GM18907 (cell line): ENCODE measurements around the gene A4GNT.
A peak's percentile ranks its signal among the peaks of the same experiment; 100 is the strongest.
"Not testable (repeated sequence)": the region's sequence is repeated elsewhere in the genome, so short reads cannot be mapped to it uniquely, and the experiment has no call there.

Experiments
- ATAC-seq: cut with Tn5 transposase; IDR thresholded peaks from one replicate; pipeline ENCODE4 v1.9.1; 2021; ENCODE audit warnings: mild to moderate bottlenecking, moderate library complexity; ENCODE audit not compliant: unreplicated experiment

The A4GNT gene

DNA sequence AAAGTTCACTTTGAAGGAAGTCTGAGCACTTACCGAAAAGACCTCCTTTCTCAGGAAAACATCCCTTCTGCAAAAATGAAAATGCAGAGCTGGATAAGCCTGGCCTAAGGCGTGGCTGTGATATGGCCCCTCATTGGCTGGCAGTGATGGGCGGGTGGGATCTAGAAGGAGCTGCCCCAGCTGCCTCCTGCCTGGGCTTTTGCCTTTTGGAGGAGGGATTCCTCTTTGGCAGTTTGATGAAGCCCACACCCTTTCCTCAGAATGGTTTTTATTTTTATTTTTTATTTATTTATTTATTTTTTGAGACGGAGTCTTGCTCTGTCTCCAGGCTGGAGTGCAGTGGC is 12.8 kb downstream of the A4GNT start:
- ATAC-seq: no peak

DNA sequence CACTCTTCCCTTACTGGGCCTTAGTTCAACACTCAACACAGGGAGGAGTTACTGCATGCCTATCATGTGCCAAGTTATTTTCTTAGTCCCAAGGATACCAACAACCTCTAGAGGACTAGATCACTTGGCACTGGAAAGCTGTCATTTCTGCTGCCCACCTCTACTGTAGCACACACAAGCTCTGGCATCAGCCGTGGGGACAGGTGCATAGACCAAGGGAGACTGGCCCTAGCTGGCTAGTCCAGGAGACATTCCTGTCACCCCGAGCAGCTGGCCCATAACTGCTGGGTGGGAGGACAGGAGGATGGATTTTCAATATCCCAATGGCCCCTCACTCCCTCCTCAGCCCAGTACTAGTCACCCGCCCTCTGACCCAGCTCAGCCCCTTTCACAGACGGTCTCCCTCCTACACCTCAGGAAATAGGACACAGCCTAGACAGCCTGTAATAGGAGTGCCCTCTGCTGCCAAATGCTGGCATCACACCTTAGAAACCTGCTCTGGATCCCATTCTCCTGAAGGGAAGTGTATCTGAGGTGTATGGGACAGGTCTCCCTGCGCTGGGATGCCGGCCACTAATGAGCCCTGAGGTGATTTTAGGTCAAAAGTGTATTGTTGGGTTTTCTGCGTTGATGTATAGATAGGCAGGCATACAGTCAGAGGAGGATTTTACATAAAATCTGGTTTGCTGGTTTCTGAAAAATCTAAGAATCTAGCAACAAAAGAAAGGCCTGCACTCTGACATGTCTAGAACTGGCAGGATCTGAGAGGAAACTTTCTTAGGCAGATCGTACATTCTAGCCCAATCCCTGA is 13.4 kb downstream of the A4GNT start:
- ATAC-seq: no peak

DNA sequence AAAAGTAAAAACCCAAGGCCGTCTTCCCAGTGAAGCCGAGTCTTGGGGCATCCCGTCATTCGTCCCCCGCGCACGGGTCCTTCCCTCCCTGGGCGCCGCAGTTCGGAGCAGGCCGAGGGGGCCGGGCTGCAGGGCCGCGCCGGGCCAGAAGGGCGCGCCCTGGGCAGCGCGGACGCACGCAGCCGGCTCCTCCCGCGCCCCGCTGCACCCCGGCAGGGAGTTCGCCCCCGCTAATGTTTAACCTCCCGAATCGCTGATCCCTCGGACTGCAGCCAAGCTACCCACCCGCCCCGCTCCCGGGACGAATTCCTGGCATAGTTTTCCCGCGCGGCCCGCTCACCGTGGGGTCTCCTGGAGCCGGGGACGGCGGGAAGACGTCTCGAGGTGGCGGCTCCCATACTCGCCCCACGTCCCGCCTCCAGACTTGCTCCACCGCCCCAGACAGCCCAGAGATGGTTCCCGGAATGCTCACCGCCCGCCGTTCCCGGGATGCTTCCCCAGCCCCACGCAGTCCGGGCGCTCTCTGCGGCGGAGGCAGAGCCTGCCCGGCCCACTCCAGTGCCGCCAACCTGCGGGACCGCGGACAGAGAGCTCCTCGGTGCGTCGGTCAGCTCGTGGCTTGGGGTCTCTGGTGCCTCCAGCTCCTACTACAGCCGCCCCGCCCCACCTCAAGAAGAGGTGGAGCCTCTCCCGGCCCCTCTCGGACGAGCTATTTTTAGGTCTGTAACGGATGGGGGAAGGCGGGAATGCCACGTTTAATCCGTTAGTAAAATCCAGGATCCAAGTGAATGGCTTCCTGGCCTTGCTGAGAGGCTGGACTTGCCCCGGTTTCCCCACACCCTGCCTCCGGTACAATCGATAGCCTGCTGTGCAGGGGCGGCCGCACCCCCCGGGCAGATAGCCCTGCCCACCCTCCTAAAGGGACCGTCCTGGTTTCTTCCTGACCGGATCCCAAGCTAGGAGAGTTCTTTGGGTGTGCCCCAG is 16.9 kb downstream of the A4GNT start, which contains the start of gene DZIP1L:
Gene DZIP1L (minus strand): TSS at position 621 of the 984 bp plus-strand sequence. CDS start 11,637 bp downstream, outside the sequence.
- ATAC-seq: peak; percentile 80

DNA sequence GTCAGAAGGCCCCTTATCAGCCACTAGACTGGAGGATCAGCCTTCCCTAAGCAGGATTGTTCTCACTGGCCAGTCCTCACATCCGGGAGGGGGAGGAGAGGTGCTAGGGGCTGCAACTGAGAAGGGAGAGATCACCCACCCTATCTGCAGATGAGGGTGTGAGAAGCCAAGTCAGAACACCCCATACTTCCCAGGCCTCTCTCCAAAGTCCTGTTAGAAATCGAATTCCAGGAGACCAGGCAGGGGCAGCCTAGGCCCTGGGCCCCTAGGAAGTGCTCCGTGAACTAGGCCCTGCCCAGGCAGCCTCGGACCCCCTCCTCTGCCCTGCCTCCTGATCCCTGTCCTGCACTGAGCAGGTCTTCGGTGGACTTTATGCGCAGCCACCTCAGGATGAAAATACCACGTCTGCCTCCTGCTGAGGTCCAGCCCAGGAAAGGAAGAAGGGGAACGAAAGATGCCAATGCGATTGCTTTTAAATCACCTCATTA is 17.7 kb downstream of the A4GNT start:
- no peak for ATAC-seq

DNA sequence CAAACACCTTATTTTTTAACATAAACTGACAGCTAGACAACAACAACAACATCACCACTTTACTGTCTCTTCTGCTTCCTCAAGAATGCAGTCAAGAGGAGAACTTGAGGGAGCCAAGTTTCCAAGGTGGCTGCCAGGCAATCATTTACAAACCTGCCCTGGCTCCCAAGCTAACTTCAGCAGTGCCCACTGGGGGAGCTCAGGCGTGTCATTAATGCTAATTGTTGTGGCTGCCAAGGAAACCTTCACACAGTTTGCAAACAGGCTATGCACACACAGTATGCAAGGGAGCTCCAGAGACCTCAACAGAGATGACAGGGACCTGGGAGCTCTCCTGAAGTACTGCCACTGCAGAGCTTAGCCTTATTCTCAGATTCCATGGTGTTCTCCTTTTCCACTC is 18.9 kb downstream of the A4GNT start:
- no peak for ATAC-seq

DNA sequence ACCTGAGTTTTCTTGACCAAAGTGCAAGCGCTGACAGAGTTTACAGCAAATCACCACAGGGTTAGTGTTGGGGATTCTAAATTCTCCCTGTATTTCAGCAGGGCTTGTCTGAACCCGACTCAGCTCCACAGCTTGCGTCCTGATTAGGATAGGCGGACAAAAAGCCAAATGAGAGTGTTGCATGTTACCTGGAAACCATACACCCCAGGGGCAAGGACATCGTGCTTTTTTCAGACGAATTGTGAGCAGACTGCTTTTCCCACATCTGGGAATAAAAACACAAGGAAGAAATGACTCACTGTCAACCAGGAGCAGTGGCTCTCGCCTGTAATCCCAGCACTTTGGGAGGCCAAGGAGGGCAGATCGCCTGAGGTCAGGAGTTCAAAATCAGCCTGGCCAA is 19.8 kb downstream of the A4GNT start:
- no peak for ATAC-seq

DNA sequence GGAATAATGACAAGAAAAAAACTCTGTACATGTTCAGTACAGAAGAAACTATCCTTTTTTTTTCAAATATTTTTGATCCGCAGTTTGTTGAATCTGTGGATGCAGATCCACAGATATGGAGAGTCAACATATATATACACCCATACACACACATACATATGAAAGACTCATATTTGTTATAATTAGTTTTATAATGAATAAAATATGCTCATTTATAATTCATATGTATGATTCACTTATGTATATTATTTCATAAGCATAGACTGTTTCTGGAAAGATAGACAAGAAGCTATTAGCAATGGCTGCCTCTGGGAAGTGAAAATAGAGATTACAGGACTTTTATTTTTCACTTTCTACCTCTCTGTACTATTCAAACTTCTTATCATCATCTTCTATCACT is 26.6 kb downstream of the A4GNT start:
- no peak for ATAC-seq

DNA sequence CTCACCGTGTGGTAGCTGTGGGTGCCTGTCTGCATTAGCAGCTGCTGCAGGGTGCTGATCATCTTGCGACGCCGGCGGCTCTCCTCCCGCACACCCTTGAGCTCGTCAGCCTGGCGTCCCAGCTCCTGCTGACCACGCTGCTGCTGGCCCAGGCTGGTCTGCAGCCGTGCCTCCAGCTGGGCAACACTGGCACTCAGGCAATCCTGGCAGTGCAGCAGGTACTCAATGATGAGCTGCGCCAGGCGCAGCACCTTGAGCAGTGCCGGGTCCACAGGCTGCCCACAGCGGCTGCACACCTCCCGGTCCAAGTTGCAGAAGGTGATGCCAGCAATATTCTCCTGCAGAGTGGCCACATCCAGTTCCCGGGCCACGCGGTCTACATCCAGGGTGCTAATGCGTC is 28.7 kb downstream of the A4GNT start:
- no peak for ATAC-seq

DNA sequence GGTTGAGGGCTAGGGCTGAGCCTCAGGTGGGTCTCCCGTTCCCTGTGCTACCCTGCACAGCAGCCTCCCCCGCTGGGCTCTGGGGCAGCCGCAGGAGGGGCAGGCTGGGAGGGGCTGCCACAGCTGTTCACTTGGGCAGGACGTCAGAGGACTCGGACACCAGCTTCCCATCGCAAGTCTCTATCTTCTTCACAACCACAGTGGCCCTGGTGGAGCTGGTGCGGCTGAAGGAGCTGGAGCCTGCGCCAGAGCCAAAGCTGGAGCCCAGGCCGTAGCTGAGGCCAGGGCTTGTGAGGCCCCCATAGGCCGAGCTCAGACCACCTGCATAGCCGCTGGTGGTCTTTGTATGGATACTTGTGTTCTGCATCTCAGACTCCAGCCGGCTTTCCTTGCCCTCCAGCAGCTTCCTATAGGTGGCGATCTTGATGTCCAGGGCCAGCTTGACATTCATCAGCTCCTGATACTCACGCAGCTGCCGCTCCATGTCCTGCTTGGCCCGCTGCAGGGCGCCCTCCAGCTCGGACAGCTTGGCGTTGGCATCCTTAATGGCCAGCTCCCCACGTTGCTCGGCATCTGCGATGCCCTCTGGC is 30.7 kb downstream of the A4GNT start:
- not testable (repeated sequence) for ATAC-seq

DNA sequence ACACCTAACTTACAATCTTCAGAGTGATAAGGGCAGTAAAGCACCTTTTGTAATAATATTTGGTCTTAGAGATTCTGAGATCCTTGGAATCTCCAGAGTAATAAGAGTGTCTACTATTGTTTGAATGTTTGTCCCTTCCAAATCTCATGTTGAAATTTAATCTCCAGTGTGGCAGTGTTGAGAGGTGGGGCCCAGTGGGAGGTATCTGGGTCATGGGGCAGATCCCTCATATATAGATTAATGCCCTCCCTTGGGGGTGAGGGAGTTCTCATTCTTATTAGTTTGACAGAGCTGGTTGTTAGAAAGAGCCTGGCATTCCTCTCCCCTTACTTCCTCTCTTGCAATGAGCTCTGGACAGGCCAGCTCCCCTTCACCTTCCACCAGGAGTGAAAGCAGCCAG is 32.8 kb downstream of the A4GNT start:
- no peak for ATAC-seq

DNA sequence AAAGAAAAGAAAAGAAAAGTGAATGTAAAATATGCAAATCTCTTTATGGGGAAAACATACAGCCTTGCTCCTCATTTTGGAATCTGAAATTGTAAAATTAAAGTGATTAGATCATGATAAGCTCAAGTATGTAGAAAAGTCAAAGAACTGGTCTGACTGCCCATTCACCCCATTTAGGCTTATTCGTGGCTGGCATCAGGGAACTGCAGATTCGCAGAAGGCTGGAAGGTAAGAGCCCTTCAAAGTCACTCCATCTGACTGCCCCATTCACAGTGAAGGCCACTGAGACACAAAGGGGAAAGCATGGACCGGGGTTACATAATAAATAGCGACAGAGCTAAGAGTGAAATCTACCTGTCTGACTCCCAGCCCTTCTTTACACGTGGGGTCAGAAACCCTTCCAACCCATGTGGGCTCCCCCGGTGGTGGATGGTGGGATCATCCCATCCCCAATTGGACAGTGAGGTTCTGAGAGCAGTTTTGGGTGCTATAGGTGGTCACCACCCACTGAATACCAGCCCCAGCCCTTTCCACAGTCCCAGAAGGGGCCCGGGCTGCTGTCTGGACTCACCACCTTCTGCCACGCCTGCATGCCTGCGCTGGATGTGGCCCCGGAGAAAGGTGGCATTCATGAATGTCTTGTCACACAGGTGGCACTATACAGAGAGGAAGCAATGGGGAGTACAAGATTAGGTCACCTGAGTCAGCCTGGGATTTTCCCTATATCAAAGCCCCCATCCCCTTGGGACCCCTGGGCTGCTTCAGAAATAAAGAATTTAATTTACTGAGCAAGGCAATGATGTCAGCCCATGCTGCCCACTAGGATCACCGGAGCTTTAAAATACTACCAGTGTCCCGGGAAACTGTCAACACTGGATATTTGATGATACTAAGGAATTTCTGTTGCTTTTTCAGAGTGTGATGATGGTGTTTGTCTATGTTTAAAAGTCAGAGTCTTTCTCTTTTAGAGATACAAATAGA is 34.7 kb downstream of the A4GNT start:
- no peak for ATAC-seq

DNA sequence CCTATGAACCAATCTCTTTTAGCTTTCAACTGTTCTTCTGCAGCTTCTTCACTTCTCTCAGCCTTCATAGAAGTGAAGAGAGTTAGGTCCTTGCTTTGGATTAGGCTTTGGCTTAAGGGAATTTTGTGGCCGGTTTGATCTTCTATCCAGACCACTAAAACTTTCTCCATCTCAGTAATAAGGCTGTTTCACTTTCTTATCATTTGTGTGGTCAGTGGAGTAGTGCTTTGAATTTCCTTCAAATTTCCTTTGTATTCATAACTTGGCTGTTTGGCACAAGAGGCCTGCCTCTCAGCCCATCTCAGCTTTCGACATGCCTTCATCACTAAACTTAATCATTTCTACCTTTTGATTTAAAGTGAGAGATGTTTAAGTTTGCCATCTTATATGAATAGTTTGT is 38.5 kb downstream of the A4GNT start:
- ATAC-seq: no peak

DNA sequence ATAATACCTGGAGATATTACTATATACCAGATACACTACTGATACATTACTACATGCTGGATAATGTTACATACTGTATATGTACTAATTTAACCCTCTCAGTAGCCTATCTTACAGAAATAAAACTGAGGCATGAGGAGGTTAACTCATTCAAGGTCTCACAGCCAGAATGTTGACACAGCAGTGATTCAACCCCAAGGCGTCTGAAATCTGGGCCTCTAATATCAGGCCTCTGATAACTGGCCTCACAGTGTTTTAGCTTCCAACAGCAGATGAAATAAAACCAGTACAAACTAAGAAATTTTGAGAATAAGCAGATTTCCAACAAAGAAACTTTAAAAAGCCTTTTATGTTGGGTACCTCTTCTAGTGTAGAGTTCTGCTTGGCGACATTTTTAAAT is 40.2 kb downstream of the A4GNT start:
- no peak for ATAC-seq

DNA sequence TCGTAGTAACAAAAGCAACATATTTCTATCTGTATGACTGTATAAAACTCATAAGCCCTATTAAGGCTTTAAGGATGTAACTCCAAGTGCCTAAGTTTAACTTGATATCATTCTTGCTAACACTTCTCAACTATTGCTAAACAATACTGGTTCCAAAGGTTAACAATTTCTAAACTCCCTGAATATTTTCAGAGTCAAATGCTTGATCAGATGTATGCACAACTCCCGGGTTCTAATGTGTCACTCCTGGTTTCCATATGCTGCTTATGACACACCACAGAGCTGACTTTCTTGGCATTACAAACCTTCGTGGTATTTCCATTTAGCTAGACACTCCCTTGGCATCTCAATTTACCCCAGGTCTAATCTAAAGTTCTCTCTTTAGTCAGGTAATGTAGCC is 43.1 kb downstream of the A4GNT start:
- ATAC-seq: no peak

DNA sequence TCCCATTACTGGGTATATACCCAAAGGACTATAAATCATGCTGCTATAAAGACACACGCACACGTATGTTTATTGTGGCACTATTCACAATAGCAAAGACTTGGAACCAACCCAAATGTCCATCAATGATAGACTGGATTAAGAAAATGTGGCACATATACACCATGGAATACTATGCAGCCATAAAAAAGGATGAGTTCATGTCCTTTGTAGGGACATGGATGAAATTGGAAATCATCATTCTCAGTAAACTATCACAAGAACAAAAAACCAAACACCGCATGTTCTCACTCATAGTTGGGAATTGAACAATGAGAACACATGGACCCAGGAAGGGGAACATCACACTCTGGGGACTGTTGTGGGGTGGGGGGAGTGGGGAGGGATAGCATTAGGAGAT is 46.4 kb downstream of the A4GNT start:
- ATAC-seq: not testable (repeated sequence)

DNA sequence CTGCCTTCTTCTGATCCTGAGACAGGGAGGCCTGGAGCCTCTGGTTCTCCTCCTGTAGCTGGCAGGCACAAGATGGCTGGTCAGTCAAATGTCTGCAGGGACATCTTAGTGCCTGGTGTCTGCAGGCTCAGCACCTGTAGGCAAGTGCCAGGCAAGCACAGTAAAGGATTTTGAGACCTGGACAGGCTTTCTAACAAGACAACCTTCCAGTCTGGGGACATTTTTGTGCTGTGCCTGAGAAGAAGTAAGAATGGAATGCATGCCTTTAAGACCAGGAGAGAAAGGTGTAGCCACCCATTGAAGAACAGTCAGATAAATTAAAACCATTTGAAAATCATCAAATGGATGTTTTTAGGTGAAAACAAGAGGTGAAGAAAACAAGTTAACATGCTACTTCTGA is 48.0 kb downstream of the A4GNT start:
- ATAC-seq: no peak

DNA sequence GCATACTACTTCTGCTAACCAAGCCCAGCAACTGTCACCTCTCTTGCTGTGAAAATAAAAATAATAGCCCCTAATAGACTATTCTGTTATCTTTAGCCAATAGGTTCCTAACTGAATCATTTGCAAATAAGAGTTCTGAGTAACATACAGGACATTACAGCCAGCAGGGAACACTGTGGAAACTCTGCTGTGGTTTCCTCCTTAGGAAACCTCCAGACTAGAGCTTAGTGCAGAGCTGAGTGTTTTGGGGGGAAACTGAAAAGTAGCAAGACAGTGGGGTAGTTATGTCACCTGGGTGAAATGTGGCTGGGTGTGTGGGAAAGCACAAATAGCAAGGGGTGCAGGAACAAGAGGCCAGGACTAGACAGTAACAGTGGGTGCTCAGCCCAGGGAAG is 49.2 kb downstream of the A4GNT start:
- ATAC-seq: peak; percentile 46

DNA sequence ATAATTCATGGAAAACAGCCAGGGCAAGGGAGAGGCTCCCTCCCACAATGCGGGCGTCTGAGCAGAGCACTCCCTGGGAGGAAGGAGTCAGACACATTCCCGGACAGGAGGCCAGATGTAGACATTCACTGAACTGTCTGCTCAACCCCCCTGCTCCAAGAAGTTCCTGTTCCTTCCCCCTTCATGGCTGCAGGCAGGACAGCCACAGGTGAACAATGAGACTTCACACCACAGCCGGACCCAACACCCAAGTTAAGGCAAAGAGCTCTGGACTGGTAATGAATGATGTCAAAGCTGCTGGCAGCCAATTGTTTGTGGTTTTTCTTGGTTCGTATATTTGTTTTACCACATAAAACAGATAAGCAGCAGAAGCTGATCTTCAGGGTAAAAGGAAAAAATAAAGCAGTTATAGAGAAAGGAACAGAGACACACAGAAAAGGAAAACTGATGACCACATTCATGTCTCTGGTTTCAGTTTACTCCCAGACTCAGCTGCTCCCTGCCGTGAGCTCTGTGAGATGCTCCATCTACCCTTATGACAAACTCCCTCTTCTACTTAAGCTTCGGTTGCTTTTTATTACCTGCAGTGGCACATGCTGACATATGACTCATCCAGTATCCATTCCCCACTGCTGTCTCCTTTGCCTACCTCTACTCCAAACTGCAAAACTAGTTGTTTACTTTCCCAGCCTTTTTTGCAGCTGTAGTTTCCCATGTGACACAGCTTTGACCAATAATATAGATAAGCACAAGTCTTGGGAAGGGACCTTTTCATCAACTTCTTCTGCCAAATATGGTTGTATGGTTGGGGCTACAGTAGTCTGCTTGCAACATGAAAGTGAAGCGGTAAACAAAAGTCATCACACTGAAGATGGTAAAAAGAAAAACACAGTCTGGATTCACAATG is 49.9 kb downstream of the A4GNT start:
- ATAC-seq: peak; percentile 71
